Measurements from ENCODE around the gene PTPN5.
"Not testable (repeated sequence)": the region's sequence is repeated elsewhere in the genome, so short reads cannot be mapped to it uniquely, and the experiment has no call there.

PTPN5 gene

GRCh38 chr11:18681949-18682348 is 109.6 kb downstream of the PTPN5 start:
- not testable (repeated sequence) for DNase-seq (ENCODE audit: low read depth in 2 of 2)
